Thoracic aorta (tissue), 2 donors: ENCODE results near the gene HSPB8. TPM values are rescaled to one million over a fixed set of nuclear protein-coding genes. Genes with fewer than 3 reads are reported as not detected.

Experiments used
- ATAC-seq: fragments of 150-250 bp; one replicate; pipeline ENCODE4 v1.8.0; 2017; ENCODE audit warnings: low read depth; ENCODE audit not compliant: insufficient number of reproducible peaks, low FRiP score
- DNase-seq: peaks from one replicate; pipeline ENCODE4 v3.0.0-alpha.2; 2020; ENCODE audit warnings: low spot score
- H3K27ac ChIP-seq, 2 donors: fragments of 200-600 bp; sonication (generic); 1 replicate in 1 of 2; 2 replicates in 1 of 2; pipeline ENCODE4 v1.5.1; 2016; ENCODE audit warnings: mild to moderate bottlenecking in 2 of 2, moderate library complexity in 2 of 2
- H3K27me3 ChIP-seq: fragments of 200-600 bp; sonication (generic); replicated peaks from 2 replicates; pipeline ENCODE4 v1.6.0; 2016; ENCODE audit warnings: mild to moderate bottlenecking; ENCODE audit not compliant: insufficient read depth
- H3K36me3 ChIP-seq: fragments of 200-600 bp; sonication (generic); one replicate; pipeline ENCODE4 v1.5.1; 2016
- H3K4me1 ChIP-seq, 2 donors: fragments of 200-600 bp; sonication (generic); 1 replicate in 1 of 2; 2 replicates in 1 of 2; pipeline versions ENCODE4 v1.5.1 to v1.6.0; 2016; ENCODE audit warnings: low read depth in 2 of 2, mild to moderate bottlenecking in 1 of 2; ENCODE audit not compliant: control insufficient read depth in 1 of 2
- H3K4me3 ChIP-seq: fragments of 200-600 bp; sonication (generic); 2 replicates; pipeline ENCODE4 v1.5.1; 2016; ENCODE audit warnings: mild to moderate bottlenecking
- H3K9me3 ChIP-seq: fragments of 200-600 bp; sonication (generic); 2 replicates; pipeline ENCODE4 v1.5.1; 2016
- total RNA-seq, 2 donors: library from RNA; depleted of rRNA; stranded (reverse); fragments of >200 nt; gene quantifications; one replicate each; pipeline versions ENCODE4 v1.1.0 to v1.2.3, GENCODE V29; 2016
- TF ChIP-seq, protein P1 (sequence below): fragments of 200-600 bp; sonication (generic); IDR thresholded peaks from one replicate; pipeline ENCODE4 v1.5.1; 2019; ENCODE audit warnings: antibody characterized with exemption

The HSPB8 gene
- total RNA-seq: 100 to 1,000 TPM; 108 to 172 TPM

- ATAC-seq (peak; percentile 81), DNase-seq (peak; percentile 89)
- no peaks in the 10 kb centered on the region for H3K9me3 ChIP-seq
- TF ChIP-seq, protein P1, sequence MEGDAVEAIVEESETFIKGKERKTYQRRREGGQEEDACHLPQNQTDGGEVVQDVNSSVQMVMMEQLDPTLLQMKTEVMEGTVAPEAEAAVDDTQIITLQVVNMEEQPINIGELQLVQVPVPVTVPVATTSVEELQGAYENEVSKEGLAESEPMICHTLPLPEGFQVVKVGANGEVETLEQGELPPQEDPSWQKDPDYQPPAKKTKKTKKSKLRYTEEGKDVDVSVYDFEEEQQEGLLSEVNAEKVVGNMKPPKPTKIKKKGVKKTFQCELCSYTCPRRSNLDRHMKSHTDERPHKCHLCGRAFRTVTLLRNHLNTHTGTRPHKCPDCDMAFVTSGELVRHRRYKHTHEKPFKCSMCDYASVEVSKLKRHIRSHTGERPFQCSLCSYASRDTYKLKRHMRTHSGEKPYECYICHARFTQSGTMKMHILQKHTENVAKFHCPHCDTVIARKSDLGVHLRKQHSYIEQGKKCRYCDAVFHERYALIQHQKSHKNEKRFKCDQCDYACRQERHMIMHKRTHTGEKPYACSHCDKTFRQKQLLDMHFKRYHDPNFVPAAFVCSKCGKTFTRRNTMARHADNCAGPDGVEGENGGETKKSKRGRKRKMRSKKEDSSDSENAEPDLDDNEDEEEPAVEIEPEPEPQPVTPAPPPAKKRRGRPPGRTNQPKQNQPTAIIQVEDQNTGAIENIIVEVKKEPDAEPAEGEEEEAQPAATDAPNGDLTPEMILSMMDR: no peak
- H3K4me1 ChIP-seq: peaks cover 16 to 58% of the 10 kb centered on the region in 2 donors
- H3K27me3 ChIP-seq: no peaks in the 10 kb centered on the region
- no peaks in the 10 kb centered on the region for H3K36me3 ChIP-seq
- H3K27ac ChIP-seq: peak within 1 kb of the TSS; percentile 95 to 98
- H3K4me3 ChIP-seq: peak within 1 kb of the TSS; percentile 91
Measured at GRCh38 chr12:119178544-119179334, at the start of gene HSPB8. Gene HSPB8 (plus strand): TSS chr12:119178931. CDS start chr12:119179313, 382 bp downstream.

- H3K27ac ChIP-seq: no peak overlapping the region
- TF ChIP-seq, protein P1: no peak
- H3K27me3 ChIP-seq: no peaks in the 10 kb centered on the region
- peaks cover 5% of the 10 kb centered on the region for H3K9me3 ChIP-seq
- H3K36me3 ChIP-seq: no peaks in the 10 kb centered on the region
- DNase-seq: no peak
- ATAC-seq: no peak
- H3K4me3 ChIP-seq: no peak overlapping the region
- H3K4me1 ChIP-seq: no peaks in the 10 kb centered on the region
Measured at GRCh38 chr12:119129827-119130434, 48.8 kb upstream of the HSPB8 start.

GRCh38 chr12:119130523-119130922 lies 48.2 kb upstream of the HSPB8 start:
- ATAC-seq (no peak), DNase-seq (no peak)
- H3K9me3 ChIP-seq: peaks cover 5% of the 10 kb centered on the region
- no peak overlapping the region for H3K4me3 ChIP-seq
- no peak overlapping the region for H3K27ac ChIP-seq
- no peaks in the 10 kb centered on the region for H3K4me1 ChIP-seq
- no peaks in the 10 kb centered on the region for H3K36me3 ChIP-seq
- no peaks in the 10 kb centered on the region for H3K27me3 ChIP-seq
- TF ChIP-seq, protein P1: no peak

DNA sequence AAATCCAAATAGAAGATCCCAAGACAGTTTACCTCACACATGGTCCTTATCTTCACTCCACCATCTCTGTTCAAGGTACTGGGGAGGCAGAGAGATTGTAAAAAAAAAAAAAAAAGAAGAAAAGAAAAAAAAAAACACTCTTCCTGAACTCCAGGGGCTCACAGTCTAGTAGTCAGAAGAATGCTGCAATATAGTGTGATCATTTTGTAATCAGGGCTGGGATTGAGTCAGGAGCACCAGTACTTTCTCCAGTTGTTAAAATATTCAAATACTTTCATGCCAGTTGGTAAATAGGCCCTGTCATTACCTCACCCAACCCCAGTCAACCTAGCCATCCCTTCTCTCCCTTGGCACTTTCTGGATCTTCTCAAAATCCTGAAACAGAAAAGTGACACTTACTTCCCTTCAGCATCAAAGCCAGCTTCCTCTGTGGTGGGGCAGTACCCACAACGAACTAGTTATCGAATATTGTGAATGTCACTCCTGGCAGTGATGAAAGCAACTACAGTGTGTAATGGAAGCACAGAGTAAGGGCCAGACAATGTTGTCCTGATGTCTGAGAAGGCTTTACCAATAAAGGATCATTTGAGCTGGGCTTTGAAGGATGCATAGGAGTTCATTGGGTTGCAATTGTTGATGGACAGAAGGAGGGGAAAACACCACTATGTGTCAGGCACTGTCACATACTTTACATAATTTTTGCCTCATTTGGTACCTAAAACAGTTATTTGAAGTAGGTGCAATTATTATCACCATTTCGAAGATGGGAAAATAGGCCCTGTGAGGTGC lies 44.3 kb upstream of the HSPB8 start:
- no peak overlapping the region for H3K27ac ChIP-seq
- ATAC-seq: no peak
- DNase-seq: no peak
- no peaks in the 10 kb centered on the region for H3K4me1 ChIP-seq
- H3K4me3 ChIP-seq: no peak overlapping the region
- H3K9me3 ChIP-seq: peaks cover 5% of the 10 kb centered on the region
- H3K27me3 ChIP-seq: no peaks in the 10 kb centered on the region
- H3K36me3 ChIP-seq: no peaks in the 10 kb centered on the region
- TF ChIP-seq, protein P1: no peak
